Right lung (tissue), 10 donors: ENCODE results near the gene MYOG. TPM values are rescaled to one million over a fixed set of nuclear protein-coding genes. Genes with fewer than 3 reads are reported as not detected.

Experiments used
- DNase-seq, 2 donors: peaks; one replicate each; pipeline ENCODE4 v3.0.0-alpha.2; 2013
- long read RNA-seq, 8 donors: transcript quantifications; one replicate each; lab custom pipeline, GENCODE V29; 2026
- polyA plus RNA-seq, 5 donors: library from polyadenylated mRNA; unstranded; fragments of 120-200 nt; gene quantifications; one replicate each; pipeline versions ENCODE4 v1.2.1 to v1.2.3, GENCODE V29; 2013; ENCODE audit warnings: inconsistent platforms in 1 of 5, low replicate concordance in 1 of 5; ENCODE audit not compliant: insufficient read length in 5 of 5, insufficient read depth in 1 of 5

Gene MYOG
- 10 to 100 TPM in 1 of 5 donors, under 1 TPM in 2, not detected in 2; 0.08 to 20.2 (median 0.55) TPM for polyA plus RNA-seq
- long read RNA-seq, donor 1, result 0 reads
- long read RNA-seq, donor 2, result 0 reads
- long read RNA-seq, donor 3, result 0 reads
- long read RNA-seq, donor 4, result 0 reads
- long read RNA-seq, donor 5, partial matches to known transcripts, result 0 of 2 reads
- long read RNA-seq, donor 5, other reads (novel, unspliced or antisense), result 0 of 2 reads
- long read RNA-seq, donor 6, partial matches to known transcripts, result 0 of 3 reads
- long read RNA-seq, donor 6, other reads (novel, unspliced or antisense), result 0 of 3 reads
- long read RNA-seq, donor 7, partial matches to known transcripts, result 0 of 3 reads
- long read RNA-seq, donor 7, other reads (novel, unspliced or antisense), result 0 of 3 reads
- long read RNA-seq, donor 8, result 0 reads

DNA sequence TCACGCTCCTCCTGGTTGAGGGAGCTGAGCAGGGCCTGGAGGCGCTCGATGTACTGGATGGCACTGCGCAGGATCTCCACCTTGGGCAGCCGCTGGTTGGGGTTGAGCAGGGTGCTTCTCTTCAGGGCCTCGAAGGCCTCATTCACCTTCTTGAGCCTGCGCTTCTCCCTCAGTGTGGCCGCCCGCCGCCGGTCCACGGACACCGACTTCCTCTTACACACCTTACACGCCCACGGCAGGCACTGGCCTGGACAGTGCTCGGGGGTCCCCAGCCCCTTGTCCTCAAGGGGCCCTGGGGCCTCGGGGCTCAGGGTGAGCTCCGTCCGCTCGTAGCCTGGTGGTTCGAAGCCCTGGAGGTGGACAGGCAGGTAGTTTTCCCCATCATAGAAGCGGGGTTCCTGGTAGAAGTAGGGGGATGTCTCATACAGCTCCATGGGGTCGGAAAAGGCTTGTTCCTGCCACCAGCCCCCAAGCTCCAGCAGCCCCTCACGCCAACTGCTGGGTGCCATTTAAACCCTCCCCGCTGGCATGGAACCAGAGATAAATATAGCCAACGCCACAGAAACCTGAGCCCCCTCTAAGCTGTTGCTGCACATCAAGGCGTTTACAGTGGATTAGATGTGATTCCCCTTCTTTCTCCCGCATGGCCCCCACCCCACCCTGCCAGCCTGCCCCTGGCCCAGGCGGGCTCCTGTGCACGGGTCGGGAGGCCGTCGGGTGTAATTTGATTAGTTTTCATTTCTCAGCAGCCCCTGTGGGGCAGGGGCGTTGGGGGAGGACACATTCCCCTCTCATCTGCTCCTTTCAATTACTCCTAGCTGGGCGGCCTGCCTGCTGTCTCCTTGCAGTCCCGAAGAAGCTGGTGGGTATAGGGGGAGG lies at the start of gene MYOG:
Gene MYOG, minus strand, starts transcription at position 485 of the 879 bp plus-strand sequence. Its CDS starts 51 bp downstream, at position 434.
- DNase-seq, result no peak

DNA sequence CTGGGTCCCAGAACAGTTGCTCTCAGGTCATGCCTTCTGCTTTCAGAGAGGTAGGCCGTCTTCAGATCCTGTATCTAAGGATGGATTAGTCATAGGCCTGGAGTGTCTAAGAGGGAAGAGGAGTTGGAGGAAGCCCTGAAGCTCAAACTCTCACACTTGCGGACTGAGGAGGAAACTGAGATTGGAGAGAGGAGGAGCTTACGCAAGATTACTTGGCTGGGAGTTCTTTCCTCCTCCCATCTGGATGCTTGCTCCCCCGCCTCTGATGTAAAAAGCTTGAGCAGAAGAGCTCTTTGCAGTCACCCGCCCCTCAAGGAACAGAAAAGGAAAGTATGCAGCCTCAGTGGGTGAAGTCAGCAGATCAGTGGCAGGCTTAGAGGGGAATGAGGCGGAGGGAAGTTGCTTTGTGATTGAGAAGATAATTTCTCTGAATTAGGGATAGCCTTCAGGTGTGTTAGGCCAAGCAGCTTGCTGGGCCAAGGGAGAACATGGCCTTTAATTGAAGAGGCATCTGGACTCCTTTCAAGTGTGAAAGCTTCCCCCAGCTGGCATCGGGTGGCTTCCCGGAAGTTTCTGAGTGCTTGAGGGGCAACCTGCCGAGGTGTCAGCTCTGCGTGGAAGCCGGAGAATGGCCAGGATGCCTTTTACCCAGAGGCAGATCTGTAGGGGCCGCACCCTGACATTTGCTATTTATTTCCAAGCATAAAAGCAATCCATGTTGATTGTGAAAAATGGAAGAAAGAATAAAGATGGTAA lies 48.3 kb upstream of the MYOG start:
- no peak for DNase-seq

DNA sequence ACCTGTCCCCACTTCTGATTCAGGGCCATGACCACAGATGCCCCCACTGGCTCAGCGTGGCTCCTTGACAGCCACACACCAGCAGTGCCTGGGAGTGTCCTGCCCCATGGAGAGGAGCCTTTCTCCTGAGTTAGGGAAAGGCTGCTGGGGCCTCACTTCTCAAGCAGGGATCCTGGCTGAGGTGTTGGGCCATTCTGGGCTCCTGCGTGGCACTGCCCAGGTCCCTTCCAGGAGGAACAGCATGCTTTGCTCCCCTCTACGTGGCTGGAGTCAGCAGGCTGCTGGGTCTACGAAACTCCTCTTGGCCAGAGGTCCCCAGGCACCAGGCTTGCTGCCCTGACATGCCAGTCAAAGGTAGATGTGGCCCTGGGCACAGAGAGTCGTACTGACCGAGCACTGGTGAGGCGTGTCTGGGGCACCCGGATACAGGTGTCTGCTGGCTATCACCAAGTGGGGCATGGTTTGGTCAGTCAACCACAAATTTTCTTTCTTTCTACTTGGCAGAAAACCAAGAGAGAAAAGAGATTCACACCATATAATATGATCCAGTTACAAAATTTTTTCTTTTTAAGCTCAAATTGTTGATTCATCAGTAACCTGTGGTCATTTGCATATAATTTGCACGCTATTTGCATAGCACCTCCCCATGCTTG lies 45.9 kb upstream of the MYOG start:
- DNase-seq, result no peak

DNA sequence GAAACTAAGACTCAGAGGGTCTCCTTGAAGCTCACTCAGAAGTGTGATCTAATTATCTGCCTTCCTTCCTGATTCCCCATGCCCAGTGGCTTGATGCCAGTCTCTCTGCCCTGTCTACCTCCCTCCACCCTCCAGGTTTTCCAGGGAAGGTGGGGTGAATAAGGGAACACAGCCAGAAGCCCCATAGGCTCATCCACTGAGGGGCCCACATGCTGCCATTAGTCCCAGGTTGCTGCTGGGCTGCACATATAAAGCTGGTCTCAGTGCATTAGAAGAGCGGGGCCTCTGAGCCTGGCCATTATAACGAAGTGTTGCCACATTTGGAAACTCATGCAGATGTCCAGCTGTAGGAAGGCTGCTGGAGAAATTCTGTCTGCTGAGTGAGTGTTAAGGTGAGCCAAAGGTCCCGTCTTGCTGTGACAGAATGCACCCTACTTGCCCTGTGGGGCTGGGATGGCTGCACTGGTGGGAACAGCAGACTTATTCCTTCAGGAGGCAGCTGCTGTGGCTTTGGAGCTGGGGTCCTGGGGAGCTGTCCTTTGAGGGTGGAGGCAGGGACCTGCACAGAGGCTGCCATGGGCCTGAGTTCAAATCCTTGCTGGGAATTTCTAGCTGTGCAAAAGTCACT lies 44.7 kb upstream of the MYOG start:
- peak; percentile 52 to 59 for DNase-seq

DNA sequence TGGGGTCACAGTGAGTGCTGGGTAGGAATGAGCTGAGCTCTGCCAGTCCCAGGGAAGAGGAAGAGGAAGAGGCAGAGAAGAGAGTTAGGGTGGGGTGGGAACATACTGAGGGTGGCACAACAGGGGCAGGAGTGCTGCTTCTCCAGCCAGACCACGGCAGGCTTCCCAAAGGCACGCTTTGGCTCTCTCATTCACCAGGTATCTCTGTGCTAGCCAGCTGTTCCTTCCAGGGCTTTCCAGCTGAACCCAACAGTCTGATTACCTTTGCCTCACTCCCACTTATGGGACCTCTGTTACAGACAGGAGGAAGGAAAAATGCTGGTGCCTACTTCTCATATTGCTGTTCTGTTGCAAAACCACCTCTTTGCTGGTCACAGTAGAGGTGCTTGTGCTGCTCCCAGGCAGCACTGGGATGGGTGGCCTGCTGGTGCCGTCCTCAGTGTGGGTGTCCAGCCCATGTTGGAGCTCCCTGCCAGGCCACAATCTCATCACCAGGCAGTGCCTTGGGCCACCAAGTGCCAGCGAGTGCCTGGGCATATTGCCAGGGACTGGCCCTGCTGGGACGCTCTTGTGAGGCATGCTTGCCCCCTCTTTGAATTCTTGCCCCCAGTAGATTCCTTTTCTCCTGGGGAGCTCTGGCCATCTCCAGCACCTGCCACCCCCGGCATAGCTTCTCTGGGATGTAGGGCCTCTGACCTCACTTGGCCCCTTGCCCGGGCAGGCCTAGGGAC lies 43.9 kb upstream of the MYOG start:
- no peak for DNase-seq

DNA sequence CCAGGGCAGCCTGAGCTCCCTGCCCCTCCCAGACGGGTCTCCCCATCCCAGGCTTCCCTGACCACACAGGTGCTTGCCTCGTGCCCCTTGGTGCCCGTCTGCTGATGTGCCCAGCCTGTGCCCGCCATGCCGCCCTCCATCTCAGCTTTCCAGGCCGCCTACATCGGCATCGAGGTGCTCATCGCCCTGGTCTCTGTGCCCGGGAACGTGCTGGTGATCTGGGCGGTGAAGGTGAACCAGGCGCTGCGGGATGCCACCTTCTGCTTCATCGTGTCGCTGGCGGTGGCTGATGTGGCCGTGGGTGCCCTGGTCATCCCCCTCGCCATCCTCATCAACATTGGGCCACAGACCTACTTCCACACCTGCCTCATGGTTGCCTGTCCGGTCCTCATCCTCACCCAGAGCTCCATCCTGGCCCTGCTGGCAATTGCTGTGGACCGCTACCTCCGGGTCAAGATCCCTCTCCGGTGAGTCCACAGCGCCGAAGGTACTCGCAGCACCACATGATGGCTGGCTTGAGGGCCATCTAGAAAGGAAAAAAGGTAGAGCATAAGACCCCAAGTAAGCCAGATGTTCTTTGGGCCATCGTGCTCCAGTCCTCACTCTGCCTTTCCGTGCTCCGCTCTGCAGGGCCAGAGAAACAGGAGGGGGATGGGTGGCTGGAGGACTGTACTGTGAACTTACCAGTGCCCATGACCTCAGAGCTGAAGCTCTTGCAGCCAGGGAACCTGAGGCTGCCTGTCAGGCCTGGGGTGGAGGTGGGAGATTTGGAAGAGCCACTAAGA lies 43.1 kb upstream of the MYOG start:
- DNase-seq, result no peak

DNA sequence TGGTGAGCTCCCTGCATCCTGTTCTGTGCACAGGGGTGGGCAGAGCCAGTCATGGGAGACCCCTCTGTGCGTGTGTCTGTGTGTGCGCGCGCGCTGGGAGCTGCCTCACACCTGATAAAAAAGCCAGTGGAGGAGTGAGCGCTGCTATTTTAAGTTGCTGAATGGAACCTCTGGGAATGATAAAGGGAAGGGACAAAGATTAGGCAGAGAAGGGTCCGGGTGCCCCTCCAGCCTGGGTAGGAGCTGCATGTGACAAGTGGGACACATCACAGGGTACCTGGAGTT lies 42.6 kb upstream of the MYOG start:
- no peak for DNase-seq

DNA sequence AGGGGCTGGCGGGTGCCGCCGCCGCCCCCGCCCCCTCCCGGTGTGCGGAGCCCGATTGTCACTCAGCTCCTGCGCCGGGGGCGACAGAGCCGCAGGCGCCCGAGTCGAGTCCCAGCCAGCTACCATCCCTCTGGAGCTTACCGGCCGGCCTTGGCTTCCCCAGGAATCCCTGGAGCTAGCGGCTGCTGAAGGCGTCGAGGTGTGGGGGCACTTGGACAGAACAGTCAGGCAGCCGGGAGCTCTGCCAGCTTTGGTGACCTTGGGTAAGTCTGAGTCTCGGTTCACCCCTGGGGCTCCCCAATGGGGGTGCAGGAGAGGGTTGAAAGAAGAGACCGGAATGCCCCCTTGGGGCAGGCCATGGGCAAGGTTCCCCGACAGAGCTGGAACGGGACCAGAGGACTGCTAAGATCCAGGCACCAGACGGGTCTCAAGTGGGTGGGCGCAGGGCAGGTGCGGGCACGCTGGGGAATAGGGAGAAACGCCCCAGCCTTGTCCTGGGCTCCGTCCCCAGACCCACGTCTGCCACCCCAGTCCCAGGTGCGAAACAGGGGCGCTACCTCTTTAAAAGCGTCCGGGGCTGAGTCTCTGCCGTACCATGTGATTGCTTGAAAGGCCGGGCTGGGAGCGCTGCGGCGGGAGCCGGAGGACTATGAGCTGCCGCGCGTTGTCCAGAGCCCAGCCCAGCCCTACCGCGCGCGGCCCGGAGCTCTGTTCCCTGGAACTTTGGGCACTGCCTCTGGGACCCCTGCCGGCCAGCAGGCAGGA lies 42.0 kb upstream of the MYOG start, which contains the start of gene ADORA1:
Gene ADORA1, plus strand, starts transcription at position 61 of the 765 bp plus-strand sequence. CDS start 1,116 bp downstream, outside the sequence.
- no peak for DNase-seq

DNA sequence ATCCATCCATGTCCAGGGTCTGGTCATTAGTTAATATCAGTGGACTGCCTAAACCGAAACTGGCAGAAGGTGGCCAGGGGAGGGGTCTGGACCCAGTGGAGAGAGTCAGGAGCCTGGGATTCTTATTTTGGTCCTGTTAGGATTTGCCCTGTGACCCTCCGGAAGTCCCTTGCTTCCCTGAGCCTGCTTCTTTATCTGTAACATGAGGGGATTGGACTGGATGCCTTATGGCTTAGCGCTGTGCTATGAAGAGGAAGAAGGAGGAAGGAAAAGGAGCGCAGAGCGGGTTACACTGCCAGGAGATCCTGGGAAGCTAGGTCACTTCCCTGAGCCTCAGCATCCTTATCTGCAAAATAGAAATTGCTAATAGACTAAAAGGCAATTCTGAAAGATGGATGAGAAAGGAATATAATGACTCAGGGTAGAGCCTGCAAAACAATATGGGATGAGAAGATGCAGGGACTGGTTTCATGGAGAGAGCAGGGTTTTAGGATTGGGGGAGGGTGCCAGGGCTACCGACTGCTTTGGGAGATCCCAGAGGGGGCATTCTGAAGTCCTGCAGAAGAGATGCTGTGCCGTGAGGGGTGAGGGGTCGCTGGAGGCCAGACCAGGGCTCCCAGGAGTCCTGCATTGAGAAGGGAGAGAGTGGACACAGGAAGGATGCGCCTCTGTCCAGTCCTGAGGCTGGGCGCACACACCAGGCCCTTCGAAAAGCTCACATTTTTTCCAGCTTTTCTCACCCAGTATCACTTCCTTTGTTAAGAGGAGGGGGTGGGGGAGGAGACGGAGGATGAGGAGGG lies 41.3 kb upstream of the MYOG start:
- DNase-seq, result no peak

DNA sequence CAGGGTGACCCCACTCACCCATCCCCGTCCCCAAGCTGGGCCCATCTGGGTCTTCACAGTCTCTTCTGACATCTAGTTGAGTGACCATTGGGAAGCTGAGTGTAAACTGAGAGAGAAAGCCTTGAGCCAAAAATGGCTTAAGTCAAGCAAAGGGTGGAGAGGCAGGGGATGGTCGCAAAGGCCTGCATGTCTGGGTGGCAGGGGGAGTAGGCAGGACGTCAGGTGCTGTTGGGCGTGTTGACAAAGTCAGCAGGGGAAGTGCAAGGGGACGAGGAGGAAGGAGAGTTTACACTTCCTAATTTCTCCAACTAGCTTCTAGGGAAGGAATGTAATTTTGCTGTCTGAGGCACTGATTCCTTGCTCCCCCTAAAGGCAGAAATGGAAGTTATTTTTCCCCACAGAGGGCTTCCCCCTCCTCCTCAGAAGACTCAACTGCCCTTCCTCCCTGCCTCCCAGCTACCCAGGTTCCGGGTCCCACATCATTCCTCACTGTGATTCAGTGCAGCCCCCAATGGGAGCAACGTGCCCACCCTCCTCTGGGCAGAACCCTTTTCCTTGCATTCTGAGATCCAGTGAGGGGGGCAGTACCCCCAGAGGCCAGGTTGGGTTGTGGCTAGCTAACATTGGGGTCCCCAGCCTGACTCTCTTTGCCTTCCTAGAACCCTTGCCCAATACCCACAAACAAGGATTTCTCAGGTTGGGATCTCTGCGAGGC lies 40.5 kb upstream of the MYOG start:
- no peak for DNase-seq

DNA sequence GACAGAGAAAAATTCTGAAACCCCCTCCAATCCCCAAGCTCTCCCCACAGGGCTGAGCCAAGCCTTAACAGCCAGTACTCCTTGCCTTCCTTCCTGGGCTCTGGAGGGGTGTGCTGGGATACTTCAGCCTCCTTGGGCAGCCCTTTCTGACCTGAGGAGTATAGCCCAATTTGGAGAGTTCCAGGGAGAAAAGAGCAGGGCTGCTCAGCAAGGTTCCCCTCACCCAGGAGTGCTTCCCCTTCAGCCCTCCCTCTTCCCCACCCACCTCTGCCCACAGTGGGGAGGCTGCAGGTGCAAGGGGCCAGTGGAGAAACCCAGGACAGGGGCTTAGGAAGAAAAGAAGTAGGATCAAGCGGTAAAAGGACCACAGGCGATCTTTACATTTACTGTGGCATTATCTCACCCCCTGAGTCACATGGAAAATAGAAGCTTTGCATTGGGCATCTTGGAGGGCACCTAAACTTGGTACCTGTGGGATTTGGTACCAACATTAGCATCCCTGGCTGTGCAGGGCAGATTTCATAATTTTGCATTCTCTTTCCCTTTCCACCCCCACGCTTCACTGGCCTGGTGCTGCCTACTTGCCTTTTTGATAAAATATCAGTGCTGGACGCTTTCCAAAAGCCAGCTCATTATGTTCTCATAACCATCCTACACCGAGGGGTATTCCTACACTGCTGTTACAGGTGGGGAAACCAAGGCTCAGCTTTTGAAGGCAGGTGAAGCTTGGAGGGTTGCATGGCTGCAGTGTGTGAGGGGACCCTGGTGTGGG lies 38.9 kb upstream of the MYOG start:
- DNase-seq, result no peak

DNA sequence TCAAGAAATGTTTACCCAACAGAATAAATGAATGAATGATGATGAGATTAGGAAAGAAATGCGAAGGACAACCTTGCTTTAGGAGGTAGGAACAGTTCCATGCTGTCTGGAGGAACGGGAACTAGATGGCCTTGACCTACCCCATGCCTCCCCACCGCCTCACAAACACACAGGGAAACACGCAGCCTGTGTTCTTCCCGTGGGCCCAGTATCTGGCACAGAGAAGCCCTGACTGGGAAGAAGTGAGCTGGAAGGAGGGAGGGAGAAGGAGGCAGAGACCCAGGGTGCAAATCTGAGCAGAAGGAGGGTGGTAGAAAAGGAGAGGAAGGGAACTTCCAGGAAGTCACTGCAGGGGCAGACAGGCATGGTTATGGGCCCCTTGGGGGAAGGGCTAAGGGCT lies 38.2 kb upstream of the MYOG start:
- DNase-seq, result no peak

DNA sequence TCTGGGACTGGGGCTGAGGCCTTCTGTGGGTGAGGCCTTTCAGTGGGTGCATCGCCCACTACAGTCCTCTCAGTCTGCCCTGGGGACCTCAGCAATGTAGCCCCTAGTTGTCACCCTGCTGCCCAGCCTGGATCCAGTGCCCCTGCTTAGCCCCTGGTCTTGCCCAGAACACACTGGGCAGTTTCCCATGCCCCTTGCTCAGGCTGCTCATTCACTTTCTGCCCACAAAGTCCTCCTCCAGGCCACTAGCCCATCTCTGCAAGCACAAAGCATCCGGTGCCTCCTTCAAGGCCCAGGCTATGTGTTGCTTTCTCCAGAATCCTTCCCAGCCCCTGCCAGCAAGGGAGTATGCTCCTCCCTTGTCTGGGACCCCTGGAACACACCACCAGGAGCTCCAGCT lies 36.3 kb upstream of the MYOG start:
- DNase-seq, result no peak

DNA sequence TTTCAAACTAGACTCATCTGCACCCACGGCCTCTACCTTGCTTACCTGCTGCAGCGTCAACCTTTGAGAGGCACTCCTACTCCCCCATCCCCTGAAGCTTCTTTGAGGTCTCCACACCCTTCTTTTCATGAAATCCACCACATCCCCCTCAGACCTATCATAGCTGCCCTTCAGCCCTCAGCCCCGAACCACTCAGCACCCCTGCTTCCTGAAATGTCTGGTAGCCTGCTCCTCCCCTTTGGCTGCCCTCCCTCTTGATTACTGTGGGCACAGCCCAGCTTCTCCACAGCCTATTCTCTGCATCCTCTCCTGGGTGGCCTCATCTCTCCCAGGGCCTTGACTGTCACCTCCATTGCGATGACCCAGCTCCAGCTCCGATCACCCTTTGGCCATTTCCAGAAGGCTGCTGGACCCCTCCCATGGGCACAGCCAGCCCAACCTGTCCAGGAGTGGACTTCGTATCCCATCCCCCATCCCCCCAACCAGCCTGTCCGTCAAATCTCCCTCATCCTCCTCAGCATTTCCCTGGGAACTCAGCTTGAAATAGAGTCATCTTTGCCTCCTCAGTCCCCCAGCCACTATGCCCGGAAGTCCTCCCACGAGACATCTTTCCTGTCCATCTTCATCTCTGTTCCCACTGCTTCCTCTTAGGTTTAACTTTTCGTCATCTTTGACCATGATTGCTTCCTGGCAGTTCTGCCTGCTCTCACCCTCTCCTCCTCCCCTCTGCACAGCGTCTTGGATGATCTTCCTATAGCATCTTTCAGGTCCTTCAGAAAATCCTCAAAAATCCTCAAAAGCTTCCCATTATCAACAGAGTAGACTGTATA lies 35.6 kb upstream of the MYOG start:
- DNase-seq, result no peak
